ENCODE data around the gene SPTAN1. TPM values are rescaled to one million over a fixed set of nuclear protein-coding genes. Genes with fewer than 3 reads are reported as not detected.
"Not testable (repeated sequence)": the region's sequence is repeated elsewhere in the genome, so short reads cannot be mapped to it uniquely, and the experiment has no call there.

SPTAN1 gene
- total RNA-seq, 1 donor from 2014 or later: 213 TPM

DNA sequence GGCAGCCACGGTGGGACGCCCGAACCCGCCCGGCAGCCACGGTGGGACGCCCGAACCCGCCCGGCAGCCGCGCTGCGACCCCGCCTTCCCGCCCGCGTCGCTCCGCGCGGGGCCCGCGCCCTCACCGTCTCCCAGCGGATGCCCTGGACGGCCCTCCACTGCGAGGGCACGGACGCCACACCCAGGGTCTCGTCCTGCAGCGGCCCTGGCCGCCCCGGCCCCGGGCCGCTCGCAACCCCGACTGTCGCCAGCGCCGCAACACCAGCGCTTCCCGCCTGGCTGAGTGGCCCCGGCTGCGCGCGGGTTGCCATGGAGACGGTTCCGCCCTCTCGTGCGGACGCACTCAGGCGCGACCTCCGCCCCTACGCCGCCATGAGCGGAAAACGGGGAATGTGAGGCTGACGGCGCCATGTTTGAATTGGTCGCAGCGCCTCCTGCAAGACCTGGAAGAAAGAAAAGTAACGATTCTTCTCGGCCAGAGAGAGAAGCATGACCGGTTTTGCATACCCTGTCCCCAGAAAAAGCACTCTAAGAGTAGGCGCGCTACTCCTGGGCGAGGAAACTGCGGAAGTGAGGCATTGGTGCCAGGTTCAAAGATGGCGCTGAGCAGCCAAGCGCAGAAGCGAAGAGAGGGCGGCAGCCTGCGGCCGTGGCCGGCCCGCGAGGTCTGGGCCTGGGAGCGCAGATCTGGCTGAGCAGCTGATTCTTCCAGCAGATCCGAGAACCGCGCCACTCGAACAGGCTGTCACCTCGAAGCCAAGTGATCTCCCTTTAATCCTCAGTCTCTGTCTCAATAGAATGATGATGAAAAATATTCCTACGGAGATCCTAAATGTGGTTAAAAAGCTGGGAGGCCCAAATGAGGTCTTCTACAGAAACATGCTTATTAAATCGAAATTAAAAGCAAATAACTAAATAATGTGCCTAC, 104.3 kb downstream of the SPTAN1 start, which contains the start of gene DYNC2I2:
Gene DYNC2I2 (minus strand): TSS at position 432 of the 928 bp plus-strand sequence. CDS start 121 bp downstream, at position 311.
- Histone ChIP-seq H3K27me3 (ENCODE audit: control insufficient read depth, insufficient read depth, low read length) (no peaks in the 10 kb centered on the region), H3K4me3 (ENCODE audit: low read depth, low read length) (peak within 1 kb of the TSS; percentile 76), H3K36me3 (ENCODE audit: control insufficient read depth, insufficient read depth, low read length) (no peaks in the 10 kb centered on the region)
- TF ChIP-seq, protein P1, sequence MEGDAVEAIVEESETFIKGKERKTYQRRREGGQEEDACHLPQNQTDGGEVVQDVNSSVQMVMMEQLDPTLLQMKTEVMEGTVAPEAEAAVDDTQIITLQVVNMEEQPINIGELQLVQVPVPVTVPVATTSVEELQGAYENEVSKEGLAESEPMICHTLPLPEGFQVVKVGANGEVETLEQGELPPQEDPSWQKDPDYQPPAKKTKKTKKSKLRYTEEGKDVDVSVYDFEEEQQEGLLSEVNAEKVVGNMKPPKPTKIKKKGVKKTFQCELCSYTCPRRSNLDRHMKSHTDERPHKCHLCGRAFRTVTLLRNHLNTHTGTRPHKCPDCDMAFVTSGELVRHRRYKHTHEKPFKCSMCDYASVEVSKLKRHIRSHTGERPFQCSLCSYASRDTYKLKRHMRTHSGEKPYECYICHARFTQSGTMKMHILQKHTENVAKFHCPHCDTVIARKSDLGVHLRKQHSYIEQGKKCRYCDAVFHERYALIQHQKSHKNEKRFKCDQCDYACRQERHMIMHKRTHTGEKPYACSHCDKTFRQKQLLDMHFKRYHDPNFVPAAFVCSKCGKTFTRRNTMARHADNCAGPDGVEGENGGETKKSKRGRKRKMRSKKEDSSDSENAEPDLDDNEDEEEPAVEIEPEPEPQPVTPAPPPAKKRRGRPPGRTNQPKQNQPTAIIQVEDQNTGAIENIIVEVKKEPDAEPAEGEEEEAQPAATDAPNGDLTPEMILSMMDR (IDR thresholded peaks at IDR 0.05; ENCODE audit: insufficient read depth, low read length, poor library complexity, severe bottlenecking): no peak
- no peak for DNase-seq (ENCODE audit: low read depth)

DNA sequence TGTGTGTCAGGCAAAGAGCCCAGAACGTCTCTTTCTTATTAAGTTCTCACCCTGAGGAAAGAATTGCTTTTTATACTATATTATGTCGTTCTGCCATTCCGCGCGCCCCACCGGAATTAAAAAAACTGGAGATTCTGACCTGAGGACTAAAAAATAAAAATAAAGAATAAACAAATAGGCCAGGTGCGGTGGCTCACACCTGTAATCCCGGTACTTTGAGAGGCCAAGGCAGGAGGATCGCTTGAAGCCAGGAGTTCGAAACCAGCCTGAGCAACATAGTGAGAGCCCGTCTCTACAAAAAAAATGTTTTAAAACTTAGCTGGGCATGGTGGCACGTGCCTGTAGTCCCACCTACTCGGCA, 104.9 kb downstream of the SPTAN1 start:
- TF ChIP-seq, protein P1 (IDR thresholded peaks at IDR 0.05; ENCODE audit: insufficient read depth, low read length, poor library complexity, severe bottlenecking): no peak
- no peaks in the 10 kb centered on the region for H3K36me3 ChIP-seq (ENCODE audit: control insufficient read depth, insufficient read depth, low read length)
- no peak overlapping the region for H3K4me3 ChIP-seq (ENCODE audit: low read depth, low read length)
- DNase-seq (ENCODE audit: low read depth): no peak
- H3K27me3 ChIP-seq (ENCODE audit: control insufficient read depth, insufficient read depth, low read length): no peaks in the 10 kb centered on the region

DNA sequence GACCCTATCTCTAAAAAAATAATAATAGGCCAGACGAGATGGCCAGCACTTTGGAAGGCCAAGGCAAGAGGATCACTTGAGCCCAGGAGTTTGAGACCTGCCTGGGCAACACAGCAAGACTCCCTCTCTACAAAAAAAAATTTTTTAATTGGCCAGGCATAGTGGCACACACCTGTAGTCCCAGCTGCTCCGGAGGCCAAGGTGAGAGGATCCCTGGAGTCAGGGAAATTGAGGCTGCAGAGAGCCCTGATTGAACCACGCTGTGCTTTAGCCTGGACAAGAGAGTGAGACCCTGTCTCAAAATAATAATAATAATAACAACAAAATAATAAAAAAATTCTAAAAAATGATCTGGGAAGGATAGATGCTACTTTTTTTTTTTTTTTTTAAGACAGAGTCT, 105.4 kb downstream of the SPTAN1 start:
- Histone ChIP-seq H3K36me3 (ENCODE audit: control insufficient read depth, insufficient read depth, low read length) (no peaks in the 10 kb centered on the region), H3K4me3 (ENCODE audit: low read depth, low read length) (no peak overlapping the region), H3K27me3 (ENCODE audit: control insufficient read depth, insufficient read depth, low read length) (no peaks in the 10 kb centered on the region)
- TF ChIP-seq, protein P1 (IDR thresholded peaks at IDR 0.05; ENCODE audit: insufficient read depth, low read length, poor library complexity, severe bottlenecking): no peak
- DNase-seq (ENCODE audit: low read depth): no peak

DNA sequence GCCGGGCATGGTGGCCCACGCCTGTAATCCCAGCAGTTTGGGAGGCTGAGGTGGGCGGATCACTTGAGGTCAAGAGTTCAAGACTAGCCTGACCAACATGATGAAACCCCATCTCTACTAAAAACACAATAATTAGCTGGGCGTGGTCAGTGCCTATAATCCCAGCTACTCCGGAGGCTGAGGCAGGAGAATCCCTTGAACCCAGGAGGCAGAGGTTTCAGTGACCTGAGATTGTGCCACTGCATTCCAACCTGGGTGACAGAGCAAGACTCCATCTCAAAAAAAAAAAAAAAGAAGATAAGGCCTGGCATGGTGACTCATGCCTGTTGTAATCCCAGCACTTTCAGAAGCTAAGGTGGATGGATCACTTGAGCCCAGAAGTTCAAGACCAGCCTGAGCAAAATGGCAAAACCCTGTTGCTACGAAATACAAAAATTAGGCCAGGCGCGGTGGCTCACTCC, 114.1 kb downstream of the SPTAN1 start:
- not testable (repeated sequence) for DNase-seq (ENCODE audit: low read depth); H3K36me3 ChIP-seq (ENCODE audit: control insufficient read depth, insufficient read depth, low read length); H3K27me3 ChIP-seq (ENCODE audit: control insufficient read depth, insufficient read depth, low read length); H3K4me3 ChIP-seq (ENCODE audit: low read depth, low read length)

DNA sequence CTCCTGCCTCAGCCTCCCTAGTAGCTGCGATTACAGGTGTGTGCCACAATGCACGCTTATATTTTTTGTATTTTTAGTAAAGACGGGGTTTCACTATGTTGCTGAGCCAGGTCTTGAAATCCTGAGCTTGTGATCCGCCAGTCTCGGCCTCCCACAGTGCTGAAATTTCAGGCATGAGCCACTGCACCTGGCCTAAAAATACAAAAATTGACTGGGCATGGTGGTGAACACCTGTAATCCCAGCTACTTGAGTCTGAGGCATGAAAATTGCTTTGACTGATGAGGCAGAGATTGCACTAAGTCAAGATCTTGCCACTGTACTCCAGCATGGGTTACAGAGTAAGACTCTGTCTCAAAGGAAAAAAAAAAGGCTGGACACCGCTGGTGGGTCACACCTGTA, 117.4 kb downstream of the SPTAN1 start:
- TF ChIP-seq, protein P1 (IDR thresholded peaks at IDR 0.05; ENCODE audit: insufficient read depth, low read length, poor library complexity, severe bottlenecking): no peak
- Histone ChIP-seq H3K4me3 (ENCODE audit: low read depth, low read length) (no peak overlapping the region), H3K27me3 (ENCODE audit: control insufficient read depth, insufficient read depth, low read length) (no peaks in the 10 kb centered on the region), H3K36me3 (ENCODE audit: control insufficient read depth, insufficient read depth, low read length) (no peaks in the 10 kb centered on the region)
- DNase-seq (ENCODE audit: low read depth): no peak

DNA sequence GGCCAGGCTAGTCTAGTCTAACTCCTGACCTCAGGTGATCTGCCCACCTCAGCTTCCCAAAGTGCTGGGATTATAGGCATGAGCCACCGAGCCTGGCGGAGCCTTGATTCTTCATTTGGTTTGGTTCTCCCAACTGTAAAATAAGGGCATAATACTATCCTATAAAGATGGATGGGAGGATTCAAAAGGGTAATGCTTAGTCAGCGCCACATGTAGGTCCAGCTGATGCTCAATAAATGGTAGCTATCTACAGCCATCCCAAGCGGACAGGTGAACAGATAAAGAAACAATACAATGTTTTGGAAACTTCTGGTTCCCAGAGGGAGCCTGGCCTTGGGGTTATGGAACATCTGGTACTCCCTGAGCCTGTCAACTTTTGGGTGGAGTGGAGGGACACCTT, 123.0 kb downstream of the SPTAN1 start:
- H3K27me3 ChIP-seq (ENCODE audit: control insufficient read depth, insufficient read depth, low read length): no peaks in the 10 kb centered on the region
- no peak for DNase-seq (ENCODE audit: low read depth)
- no peaks in the 10 kb centered on the region for H3K36me3 ChIP-seq (ENCODE audit: control insufficient read depth, insufficient read depth, low read length)
- TF ChIP-seq, protein P1 (IDR thresholded peaks at IDR 0.05; ENCODE audit: insufficient read depth, low read length, poor library complexity, severe bottlenecking): no peak
- no peak overlapping the region for H3K4me3 ChIP-seq (ENCODE audit: low read depth, low read length)
